Ishikawa (cell line): ENCODE results near the gene COTL1.

Experiments used
- CEBPB ChIP-seq: IDR thresholded peaks from 2 replicates; pipeline ENCODE4 v1.6.1; 2012
- CREB1 ChIP-seq: IDR thresholded peaks from 2 replicates; pipeline ENCODE4 v1.6.1; 2012; ENCODE audit warnings: low read depth
- EGR1 ChIP-seq: IDR thresholded peaks from 2 replicates; pipeline ENCODE4 v1.6.1; 2012
- EP300 ChIP-seq: IDR thresholded peaks from 2 replicates; pipeline ENCODE4 v1.6.1; 2012; ENCODE audit warnings: borderline replicate concordance
- FOXM1 ChIP-seq: IDR thresholded peaks from 2 replicates; pipeline ENCODE4 v1.6.1; 2012; ENCODE audit warnings: low read depth, borderline replicate concordance
- MAX ChIP-seq: IDR thresholded peaks from 2 replicates; pipeline ENCODE4 v1.6.1; 2012
- NFIC ChIP-seq: IDR thresholded peaks from 2 replicates; pipeline ENCODE4 v1.6.1; 2012
- RAD21 ChIP-seq: IDR thresholded peaks from 2 replicates; pipeline ENCODE4 v1.6.1; 2012; ENCODE audit warnings: low read depth
- REST ChIP-seq: IDR thresholded peaks from 2 replicates; pipeline ENCODE4 v1.6.1; 2012; ENCODE audit warnings: low read depth, mild to moderate bottlenecking
- TAF1 ChIP-seq: IDR thresholded peaks from 2 replicates; pipeline ENCODE4 v1.6.1; 2012; ENCODE audit warnings: low read depth, mild to moderate bottlenecking
- TCF12 ChIP-seq: IDR thresholded peaks from 2 replicates; pipeline ENCODE4 v1.6.1; 2012; ENCODE audit warnings: low read depth
- TEAD4 ChIP-seq: IDR thresholded peaks from 2 replicates; pipeline ENCODE4 v1.6.1; 2012
- USF1 ChIP-seq: IDR thresholded peaks from 2 replicates; pipeline ENCODE4 v1.6.1; 2012
- YY1 ChIP-seq: IDR thresholded peaks from 2 replicates; pipeline ENCODE4 v1.6.1; 2012; ENCODE audit warnings: low read depth
- ZBTB7A ChIP-seq: IDR thresholded peaks from 2 replicates; pipeline ENCODE4 v1.6.1; 2012; ENCODE audit warnings: low read depth

COTL1 gene

GRCh38 chr16:84582958-84583516, 34.8 kb downstream of the COTL1 start:
- TF ChIP-seq RAD21 = no peak
- no peak for TF ChIP-seq REST
- TF ChIP-seq TCF12 = no peak
- TF ChIP-seq TEAD4 = 0 out of 2 replicates have a peak, but pooled peaks have one; percentile 17
- no peak for TF ChIP-seq EGR1
- TF ChIP-seq USF1 = no peak

- TF ChIP-seq NFIC = no peak
These were observed 36.7 kb downstream of the COTL1 start for GRCh38 chr16:84581158-84581557.

GRCh38 chr16:84579936-84580335, 37.9 kb downstream of the COTL1 start:
- TF ChIP-seq ZBTB7A (no peak), TAF1 (no peak), TEAD4 (no peak), YY1 (no peak), EGR1 (no peak), CREB1 (no peak)

GRCh38 chr16:84578538-84579126, 39.2 kb downstream of the COTL1 start:
- TF ChIP-seq RAD21 = no peak
- no peak for TF ChIP-seq USF1
- TF ChIP-seq TAF1 = no peak
- no peak for TF ChIP-seq CEBPB
- TF ChIP-seq ZBTB7A = no peak
- no peak for TF ChIP-seq REST
- TF ChIP-seq NFIC = no peak
- TF ChIP-seq TEAD4 = no peak

- no peak for TF ChIP-seq ZBTB7A
- TF ChIP-seq NFIC = no peak
- no peak for TF ChIP-seq RAD21
- no peak for TF ChIP-seq EP300
- TF ChIP-seq YY1 = no peak
- TF ChIP-seq CREB1 = no peak
These were observed 40.7 kb downstream of the COTL1 start for GRCh38 chr16:84577034-84577803.

- no peak for TF ChIP-seq TCF12
- no peak for TF ChIP-seq TEAD4
- no peak for TF ChIP-seq EP300
- no peak for TF ChIP-seq FOXM1
- no peak for TF ChIP-seq CREB1
- TF ChIP-seq CEBPB = no peak
- no peak for TF ChIP-seq ZBTB7A
- TF ChIP-seq TAF1 = no peak
- TF ChIP-seq EGR1 = no peak
- no peak for TF ChIP-seq USF1
- no peak for TF ChIP-seq MAX
- TF ChIP-seq YY1 = no peak
- TF ChIP-seq REST = no peak
These were observed 42.0 kb downstream of the COTL1 start for GRCh38 chr16:84575914-84576313.
